Lower leg skin (tissue), 3 donors: ENCODE measurements around the gene OSMR.

ENCODE experiments used
- CTCF ChIP-seq, 3 donors: fragments of 450-650 bp; IDR thresholded peaks; one replicate each; pipeline ENCODE4 v1.5.1; 2016; ENCODE audit warnings: antibody characterized with exemption in 3 of 3, mild to moderate bottlenecking in 3 of 3, moderate library complexity in 2 of 3
- POLR2A ChIP-seq, 2 donors: fragments of 450-650 bp; IDR thresholded peaks; one replicate each; pipeline ENCODE4 v1.6.1; 2016 to 2017; ENCODE audit warnings: antibody characterized with exemption in 2 of 2, mild to moderate bottlenecking in 1 of 2, moderate library complexity in 1 of 2

- TF ChIP-seq CTCF (IDR thresholded peaks at IDR 0.05) (no peak), POLR2A (IDR thresholded peaks at IDR 0.05) (no peak)
These were observed 8.4 kb upstream of the OSMR start for GRCh38 chr5:38837416-38837815.
